ENCODE data around the gene MUSTN1.

GRCh38 chr3:52836471-52836845 is 1.6 kb upstream of the MUSTN1 start:
- TF ChIP-seq REST (IDR thresholded peaks at IDR 0.05) = no peak
- TF ChIP-seq MAX (IDR thresholded peaks at IDR 0.05) = no peak
- no peak for TF ChIP-seq GABPA (IDR thresholded peaks at IDR 0.05 in 1 of 2, conservative IDR thresholded peaks at IDR 0.05 in 1 of 2)
- TF ChIP-seq CTCF (IDR thresholded peaks at IDR 0.05; ENCODE audit: low read depth, low read length, missing input control) = no peak
- TF ChIP-seq JUND (IDR thresholded peaks at IDR 0.05) = no peak
- TF ChIP-seq ATF3 (IDR thresholded peaks at IDR 0.05) = no peak
- no peak for TF ChIP-seq YY1 (IDR thresholded peaks at IDR 0.05)
- no peak for TF ChIP-seq RAD21 (IDR thresholded peaks at IDR 0.05)
- no peak for TF ChIP-seq SP1 (IDR thresholded peaks at IDR 0.05)
- no peak for TF ChIP-seq RXRA (IDR thresholded peaks at IDR 0.05)
- no peak for TF ChIP-seq NR2F2 (IDR thresholded peaks at IDR 0.05)
- no peak for TF ChIP-seq ZBTB33 (IDR thresholded peaks at IDR 0.05)

Data from liver (tissue), 3 donors.